GM18526 (cell line): ENCODE results near the gene DOCK4.

ENCODE experiments used
- POLR2A ChIP-seq: IDR thresholded peaks from 3 replicates; pipeline ENCODE4 v1.6.1; 2011; ENCODE audit not compliant: insufficient read length; ENCODE audit errors: extremely low read depth

Gene DOCK4

DNA sequence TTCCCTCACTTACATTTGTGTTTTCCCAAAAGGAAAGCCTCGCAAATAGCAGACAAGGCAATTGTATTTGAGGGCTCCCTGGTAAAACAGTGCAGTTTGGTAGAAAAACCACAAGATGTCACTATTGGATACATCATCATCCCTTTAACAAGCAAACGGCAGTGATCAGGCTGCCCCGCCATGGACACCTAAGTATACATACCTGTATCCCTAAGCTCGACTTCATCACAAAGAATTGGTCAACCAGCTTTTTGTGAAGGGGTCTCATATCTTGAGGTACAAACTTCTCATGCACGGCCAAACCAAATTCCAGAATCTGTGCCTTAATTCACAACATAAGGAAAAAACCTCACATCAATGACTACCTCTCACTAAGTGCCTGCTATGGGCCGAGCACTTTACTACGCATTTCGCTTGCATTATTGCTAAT lies 464.4 kb downstream of the DOCK4 start:
- no peak for TF ChIP-seq POLR2A

DNA sequence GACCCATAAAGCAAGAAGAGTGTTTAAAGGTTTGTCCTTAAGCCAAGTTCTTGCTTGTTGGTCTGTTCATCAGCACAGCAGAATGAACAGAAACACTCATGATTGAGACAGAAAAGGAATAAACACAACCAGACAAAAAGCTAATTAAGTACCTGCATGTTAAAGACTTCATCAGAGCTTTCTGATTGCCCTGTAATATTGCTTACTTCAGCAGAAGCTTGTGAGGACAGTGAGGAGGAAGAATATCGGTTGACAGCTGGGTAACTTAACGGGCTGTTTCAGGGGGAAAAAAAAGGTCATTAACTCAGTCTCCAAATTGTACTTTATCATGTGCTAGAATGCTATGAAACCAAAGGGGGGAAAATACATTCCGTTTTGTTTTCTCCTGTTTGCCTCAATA lies 465.3 kb downstream of the DOCK4 start:
- TF ChIP-seq POLR2A: no peak

DNA sequence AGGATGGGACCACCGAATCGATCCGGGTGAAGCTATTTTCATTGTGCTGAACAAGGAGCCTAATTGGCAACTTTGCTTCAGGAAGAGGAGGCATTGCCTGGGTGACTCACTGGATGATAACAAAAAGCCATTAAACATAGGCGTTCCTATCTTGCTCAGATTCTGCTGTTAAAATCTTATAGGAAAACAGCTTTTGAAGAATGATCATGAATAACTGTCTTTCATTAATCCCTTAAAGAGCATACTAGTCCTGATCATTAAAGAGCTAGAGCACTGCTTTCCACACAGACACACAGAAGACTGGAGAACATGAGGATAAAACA lies 469.7 kb downstream of the DOCK4 start:
- no peak for TF ChIP-seq POLR2A

DNA sequence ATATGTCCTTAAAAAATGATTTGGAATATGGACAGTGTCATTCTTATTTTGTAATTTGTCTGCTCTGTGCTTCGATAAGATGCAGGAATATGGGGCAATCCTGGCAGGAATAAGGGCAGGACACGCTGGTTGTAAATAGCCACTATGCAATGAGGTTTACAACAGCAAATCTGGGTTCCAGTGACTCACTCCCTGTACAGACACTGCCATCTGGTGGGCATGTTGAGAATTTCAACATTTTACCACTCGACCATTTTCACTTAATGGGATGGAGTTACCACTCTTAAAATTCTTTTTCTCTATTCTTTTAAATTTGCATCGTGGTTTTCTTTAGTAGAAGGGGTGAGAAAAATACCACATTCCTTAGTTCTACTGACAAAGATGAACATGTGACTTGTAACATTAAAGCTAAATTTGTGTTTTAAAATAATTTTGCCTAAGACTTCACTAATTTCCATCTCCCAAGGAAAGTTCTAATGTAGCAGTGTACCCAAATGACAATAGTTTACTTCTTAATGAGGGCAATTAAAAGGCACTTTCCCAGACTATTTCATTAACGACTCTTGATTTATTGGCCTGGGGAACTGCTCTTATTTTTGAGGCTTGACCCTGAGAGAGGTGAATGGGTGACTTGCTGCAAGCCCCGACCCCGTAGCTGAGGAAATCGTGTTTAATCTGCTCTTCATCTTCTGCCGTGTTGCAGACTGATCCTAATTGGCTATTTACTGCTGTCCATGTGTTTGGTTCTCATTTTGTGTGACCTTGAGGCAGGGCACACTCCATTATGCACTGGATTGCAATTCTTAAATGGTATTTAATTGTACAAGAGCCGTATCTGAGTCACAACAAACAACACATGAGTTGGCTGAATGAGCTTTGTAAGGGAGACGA lies 470.3 kb downstream of the DOCK4 start:
- TF ChIP-seq POLR2A: no peak

DNA sequence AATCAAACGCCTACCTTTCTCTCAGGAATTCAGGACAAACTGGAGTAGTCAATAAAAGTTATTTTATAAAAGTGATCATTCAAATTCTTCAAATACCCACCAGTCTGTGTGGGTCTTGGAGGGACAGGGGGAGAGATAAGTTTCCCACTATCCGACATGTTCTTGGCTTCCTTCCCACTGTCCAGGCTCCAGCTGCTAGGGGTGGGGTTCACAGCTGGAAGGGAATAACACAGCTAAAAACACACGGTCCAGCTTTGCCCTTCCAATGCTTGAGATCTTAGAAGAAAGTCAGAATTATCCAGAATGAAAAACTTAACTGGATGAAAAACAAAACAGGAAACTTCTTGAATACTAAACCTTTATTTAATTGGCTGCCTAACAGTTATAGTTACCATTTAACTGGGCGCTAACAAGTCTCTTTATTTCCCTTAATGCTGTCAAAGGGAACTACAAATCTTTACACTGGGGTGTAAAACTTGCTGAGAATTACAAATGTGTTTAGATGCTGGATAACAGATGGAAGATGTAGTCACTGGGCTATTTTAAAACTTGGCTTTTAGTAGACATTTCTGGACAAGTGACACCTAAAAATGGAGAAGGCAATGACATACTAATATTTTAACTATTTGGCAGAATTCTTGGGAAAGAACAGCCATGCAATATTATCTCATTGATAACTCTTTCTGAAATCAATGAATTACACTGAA lies 471.1 kb downstream of the DOCK4 start:
- no peak for TF ChIP-seq POLR2A

DNA sequence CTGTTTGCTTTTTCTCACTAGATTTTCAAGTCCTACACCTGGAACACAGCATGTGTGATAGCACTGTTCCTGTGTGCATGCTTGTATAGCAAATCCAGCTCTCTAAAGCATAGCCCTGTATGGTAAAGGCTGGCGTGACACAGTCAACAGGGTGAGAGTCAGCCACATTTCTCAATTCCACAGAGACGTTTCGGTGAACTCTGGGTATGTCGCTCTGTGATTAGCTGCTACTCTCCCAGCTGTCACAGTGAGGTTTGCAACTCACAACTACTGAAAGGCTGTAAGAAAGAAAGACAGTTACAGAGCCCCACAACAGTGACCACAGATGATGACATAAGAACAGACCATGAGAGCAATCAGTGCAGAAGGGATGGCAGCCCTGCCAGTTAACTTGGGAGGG lies 473.3 kb downstream of the DOCK4 start:
- TF ChIP-seq POLR2A: no peak

DNA sequence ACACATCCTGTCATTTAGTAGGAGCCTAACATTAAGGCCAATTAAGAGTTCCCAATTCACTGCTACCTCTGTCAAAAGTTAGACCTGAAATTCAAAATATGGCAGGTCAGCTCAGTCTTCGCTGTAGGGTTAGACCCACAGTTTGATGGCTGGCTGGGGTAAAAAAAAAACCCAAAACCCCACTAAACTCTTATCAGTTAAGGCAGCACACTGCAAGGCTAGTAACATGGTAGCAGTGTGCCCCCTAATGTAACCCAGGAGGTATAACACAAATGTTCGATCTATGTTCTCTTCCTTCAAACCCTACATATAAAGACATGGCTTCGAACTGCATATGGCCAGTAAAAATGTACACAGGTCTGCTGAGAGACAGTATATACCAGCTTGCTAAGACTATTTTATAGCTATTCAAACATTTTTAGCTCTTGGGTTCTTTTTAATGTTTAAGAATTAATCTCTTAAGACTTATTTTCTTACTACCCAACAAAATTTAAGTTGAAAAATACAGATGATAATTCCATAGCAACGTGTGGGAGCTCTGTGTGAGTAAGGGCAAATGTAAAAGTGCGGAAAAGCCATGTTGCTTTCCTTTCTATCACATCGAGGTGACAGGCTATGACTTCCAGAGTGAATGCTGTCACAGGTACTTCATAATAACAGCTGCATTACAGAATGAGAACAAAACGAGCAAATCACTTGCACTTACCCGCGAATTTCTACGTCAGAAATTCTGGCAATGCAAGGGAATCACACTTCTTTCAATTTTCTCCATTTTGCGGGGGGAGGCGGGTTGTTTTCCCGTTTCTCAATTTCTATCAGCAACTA lies 475.5 kb downstream of the DOCK4 start:
- TF ChIP-seq POLR2A: no peak

DNA sequence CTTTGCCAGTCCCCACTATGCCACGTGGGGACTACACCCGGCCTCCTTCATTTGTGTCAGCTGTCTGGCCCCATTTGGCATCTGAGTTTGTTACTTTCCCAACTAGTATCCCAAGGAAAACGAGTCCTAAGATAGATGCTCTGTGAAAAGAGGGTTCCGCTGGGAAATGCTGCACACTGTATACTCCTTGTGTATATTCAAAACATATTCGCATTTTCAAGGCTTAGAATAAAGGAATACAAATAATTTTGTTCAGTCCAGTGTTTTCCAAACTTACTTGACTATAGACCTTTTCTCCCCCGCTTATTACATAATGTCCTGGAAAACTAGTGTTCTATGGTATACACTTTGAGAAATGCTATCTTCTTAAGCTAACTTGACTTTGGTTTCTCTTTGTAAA lies 476.1 kb downstream of the DOCK4 start:
- no peak for TF ChIP-seq POLR2A

DNA sequence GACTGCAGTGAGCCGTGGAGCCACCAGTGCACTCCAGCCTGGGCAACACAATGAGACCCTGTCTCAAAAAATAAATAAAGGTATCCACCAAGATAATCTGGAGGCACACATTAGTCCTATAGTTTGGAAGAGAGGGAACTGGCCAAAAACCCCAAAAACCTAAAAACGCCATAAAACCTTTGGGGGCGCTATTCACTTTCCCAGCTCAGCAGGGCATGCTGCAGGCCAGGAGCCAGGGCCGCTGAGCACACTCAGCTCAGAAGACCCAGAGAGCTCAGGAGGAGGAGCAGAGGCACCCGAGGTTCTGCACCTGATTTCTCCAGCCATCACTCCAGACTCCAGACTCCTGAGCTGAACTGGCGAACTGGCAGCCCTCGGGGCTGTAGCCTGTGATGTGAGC lies 476.7 kb downstream of the DOCK4 start:
- no peak for TF ChIP-seq POLR2A

DNA sequence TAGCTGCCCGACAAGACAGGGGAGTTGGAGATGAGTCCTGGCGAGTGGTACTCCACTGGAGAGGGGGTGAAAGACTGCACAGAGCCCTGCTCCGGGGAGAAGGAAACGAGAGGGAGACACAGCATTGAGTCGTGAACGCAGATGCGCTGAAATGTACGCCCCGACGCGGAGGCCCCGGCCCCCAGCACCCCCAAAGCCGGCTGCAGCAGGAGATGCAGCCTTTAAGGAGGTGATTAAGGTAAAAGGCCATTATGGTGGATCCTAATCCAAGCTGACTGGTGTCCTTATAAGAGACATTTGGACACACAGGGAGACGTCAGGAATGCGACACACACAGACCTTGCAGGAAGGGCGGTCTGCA lies 477.6 kb downstream of the DOCK4 start:
- TF ChIP-seq POLR2A: no peak

DNA sequence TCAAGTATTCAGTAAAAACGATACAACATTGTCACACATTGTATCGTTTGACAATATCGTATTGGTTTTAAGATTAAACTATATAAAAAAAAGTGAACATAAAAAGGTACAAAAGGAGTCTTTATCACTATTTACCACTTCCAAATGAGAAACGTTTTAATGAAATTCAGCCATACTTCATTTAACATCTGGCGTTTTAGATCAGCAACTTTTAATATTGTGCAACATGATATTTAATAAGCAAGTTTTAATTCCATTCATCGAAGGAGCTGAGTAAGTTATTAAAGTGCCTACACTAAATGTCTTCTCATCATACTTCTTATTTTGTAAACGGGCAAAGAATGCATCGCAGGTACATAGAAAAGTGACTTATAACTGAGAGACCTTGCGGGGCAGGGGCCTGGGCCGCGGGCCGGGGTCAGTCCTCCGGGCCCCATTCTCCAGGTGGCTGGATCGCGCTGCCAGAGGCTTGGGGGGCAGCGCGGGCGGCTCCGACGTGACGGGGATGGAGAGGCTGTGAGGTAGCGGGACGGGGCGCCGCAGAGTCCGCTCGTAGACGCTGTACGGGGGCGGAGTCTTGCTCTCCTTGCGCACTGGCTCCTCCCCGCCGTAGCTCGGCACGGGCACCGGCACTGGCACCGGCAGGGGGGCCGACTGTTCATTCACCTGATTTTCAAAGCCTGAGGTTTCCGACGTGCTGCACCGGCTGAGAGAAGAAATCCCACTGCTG lies 478.1 kb downstream of the DOCK4 start:
- no peak for TF ChIP-seq POLR2A

DNA sequence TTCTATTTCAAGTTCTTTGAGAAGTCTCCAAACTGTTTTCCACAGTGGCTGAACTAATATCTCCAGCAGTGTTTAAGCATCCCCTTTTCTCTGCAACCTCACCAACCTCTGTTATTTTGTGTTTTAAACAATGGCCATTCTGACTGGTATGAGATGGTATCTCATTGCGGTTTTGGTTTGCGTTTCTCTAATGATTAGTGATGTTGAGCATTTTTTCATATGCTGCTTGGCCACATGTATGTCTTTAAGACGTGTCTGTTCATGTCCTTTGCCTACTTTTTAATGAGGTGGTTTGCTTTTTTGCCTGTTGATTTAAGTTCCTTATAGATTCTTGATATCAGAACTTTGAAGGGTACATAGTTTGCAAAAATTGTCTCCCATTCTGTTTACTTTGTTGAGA lies 487.3 kb downstream of the DOCK4 start:
- TF ChIP-seq POLR2A: no peak

DNA sequence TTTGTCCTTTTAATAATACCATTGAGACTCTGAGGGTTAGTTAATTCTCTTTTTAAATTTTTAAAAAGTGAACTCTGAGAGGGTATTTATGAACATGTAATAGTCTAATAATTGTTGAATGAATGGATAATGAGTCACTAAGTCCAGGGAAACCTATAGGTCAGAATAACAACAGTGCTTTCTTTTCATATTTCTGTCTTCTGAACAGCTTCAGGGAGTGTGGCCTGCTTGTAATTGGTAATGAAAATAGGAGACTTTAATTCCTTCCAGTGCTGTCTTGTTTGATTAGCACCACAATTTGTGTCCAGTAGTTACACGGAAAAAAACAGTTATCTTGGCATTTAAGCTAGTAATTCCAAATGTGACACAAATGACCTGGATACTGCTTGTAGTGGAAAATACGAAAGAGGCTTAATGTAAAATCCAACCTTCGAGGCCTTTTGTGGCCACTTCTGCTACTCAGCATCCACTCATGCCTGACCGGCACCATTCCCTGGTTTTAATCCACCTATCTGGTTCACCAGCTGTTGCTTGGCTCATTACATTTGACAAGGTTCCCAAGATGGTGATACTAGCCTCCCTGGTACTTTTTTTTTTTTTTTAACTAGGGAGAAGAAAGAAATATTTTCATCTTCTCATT lies 494.7 kb downstream of the DOCK4 start:
- TF ChIP-seq POLR2A: no peak

DNA sequence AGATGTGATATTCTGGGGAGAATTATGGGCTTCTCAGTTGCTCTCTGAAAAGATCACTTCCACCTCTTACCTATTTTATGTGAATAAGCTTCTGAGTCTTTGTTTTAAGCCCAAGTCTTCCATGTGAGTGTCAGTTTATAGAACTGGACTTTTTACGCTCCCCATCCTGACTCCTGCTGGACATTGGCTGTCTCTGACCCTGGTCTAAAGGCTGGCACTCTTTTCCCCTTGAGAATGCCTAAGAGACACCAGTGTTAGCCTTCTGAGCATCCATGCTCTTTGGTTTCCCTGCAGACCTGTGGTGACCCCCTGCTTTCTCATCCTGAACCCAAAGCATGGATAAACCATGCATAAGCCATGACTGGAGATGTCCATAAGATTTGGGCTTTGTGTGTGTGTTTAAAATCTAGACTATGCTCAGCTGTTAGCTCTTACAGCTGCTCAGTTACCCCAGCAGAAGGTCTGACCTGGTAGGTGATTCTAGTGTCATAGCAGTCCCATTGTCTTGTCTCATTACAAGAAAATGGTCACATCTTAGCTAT lies 495.3 kb downstream of the DOCK4 start:
- TF ChIP-seq POLR2A: no peak
